Loucy (cell line): ENCODE results near the gene PRDX1.

Source experiments
- EZH2phosphoT487 ChIP-seq: fragments of 200-600 bp; IDR thresholded peaks from 2 replicates; pipeline ENCODE4 v1.6.1; 2018; ENCODE audit warnings: antibody characterized with exemption, mild to moderate bottlenecking, moderate library complexity, borderline replicate concordance
- TF ChIP-seq, protein P1 (sequence below): fragments of 200-600 bp; sonication (generic); conservative IDR thresholded peaks from 2 replicates; pipeline ENCODE4 v1.5.1; 2014; ENCODE audit warnings: mild to moderate bottlenecking, antibody characterized with exemption, low read length

DNA sequence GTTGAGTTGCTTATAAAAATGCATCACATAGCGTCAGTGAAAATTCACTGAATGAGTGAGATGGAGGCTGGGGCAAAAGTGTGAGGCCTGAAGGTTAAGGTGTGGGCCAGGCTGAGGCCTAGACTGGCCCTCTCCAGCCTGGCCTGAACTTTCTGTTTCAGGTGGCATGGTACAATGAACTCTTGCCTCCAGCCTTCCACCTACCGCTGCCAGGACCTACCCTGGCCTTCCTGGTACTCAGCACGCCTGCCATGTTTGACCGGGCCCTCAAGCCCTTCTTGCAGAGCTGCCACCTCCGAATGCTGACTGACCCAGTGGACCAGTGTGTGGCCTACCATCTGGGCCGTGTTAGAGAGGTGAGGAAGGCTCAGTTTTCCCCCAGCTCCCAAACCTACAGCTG, 14.5 kb downstream of the PRDX1 start:
- TF ChIP-seq, protein P1, sequence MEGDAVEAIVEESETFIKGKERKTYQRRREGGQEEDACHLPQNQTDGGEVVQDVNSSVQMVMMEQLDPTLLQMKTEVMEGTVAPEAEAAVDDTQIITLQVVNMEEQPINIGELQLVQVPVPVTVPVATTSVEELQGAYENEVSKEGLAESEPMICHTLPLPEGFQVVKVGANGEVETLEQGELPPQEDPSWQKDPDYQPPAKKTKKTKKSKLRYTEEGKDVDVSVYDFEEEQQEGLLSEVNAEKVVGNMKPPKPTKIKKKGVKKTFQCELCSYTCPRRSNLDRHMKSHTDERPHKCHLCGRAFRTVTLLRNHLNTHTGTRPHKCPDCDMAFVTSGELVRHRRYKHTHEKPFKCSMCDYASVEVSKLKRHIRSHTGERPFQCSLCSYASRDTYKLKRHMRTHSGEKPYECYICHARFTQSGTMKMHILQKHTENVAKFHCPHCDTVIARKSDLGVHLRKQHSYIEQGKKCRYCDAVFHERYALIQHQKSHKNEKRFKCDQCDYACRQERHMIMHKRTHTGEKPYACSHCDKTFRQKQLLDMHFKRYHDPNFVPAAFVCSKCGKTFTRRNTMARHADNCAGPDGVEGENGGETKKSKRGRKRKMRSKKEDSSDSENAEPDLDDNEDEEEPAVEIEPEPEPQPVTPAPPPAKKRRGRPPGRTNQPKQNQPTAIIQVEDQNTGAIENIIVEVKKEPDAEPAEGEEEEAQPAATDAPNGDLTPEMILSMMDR = no peak
- TF ChIP-seq EZH2phosphoT487 = no peak
